CD4-positive, alpha-beta T cell treated with Interleukin-6 at 100 ng/mL for 8 hours (primary cell): ENCODE results near the gene PPFIA2.

Source experiments
- DNase-seq: peaks from one replicate; pipeline ENCODE4 v3.0.0-alpha.2; 2020; ENCODE audit warnings: mixed read lengths, low spot score

The PPFIA2 gene

GRCh38 chr12:81209012-81209411 is 550.1 kb downstream of the PPFIA2 start:
- no peak for DNase-seq

DNA sequence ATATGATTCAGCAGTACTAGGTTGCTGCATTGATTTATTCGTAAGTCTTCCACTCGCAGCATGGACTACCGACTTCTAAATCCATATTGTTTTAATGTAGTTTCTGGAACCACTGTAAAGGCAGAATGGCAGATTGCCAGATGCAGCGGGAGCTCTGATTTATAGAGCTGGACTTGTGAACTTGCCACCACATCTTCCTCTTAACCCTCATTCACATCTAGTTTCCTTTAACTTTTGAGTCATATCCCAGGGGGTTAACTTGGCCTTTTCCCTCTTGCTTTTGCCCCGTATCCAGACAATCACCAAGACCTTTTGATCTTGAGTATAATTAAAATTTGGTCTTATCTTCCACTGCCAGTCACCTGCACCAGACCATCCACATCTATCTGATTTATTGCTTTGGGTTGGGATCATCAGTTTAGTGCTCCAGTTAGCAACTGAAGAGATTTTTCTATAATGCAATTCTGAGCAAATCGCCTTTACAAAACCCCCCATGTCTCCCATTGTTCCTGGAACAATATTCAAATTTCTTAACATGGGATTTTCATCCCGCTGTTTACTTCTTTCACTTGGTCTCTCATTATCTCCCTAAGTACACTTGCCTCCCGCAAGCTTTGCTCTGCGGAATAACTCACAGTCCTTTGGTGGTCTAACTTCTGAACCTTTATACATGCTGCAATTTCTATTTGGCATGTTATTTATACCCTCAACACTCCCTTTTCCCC is 550.8 kb downstream of the PPFIA2 start:
- no peak for DNase-seq
